IMR-90 (cell line): ENCODE measurements around the gene PARD3. TPM values are rescaled to one million over a fixed set of nuclear protein-coding genes. Genes with fewer than 3 reads are reported as not detected.

Source experiments
- ATAC-seq: fragments of 200-7000 bp; cut with Tn5 transposase; 2 replicates; pipeline ENCODE4 v1.9.1; 2020; ENCODE audit warnings: low read depth, mild to moderate bottlenecking, moderate library complexity
- BruUV-seq: library from RNA; stranded (reverse); fragments of 400-500 nt; replicated peaks from 2 replicates; lab custom pipeline; 2021; lab: Mats Ljungman, UMichigan
- CTCF ChIA-PET: fragments of 300-600 bp; formaldehyde crosslinking; extraction: SDS; loops from one replicate; lab custom pipeline; 2021; ENCODE audit warnings: antibody characterized with exemption; lab: Yijun Ruan, JAX
- POLR2A ChIA-PET: fragments of 300-600 bp; sonication (Branson Sonifier 250); formaldehyde crosslinking; loops from one replicate; lab custom pipeline; 2022; ENCODE audit warnings: antibody characterized with exemption; ENCODE audit not compliant: unreplicated experiment; lab: Charles Lee
- DNase-seq: peaks from one replicate; pipeline ENCODE4 v3.0.0; 2013
- H2AFZ ChIP-seq: replicated peaks from 2 replicates; pipeline ENCODE3; 2013; ENCODE audit warnings: low read length, mild to moderate bottlenecking; ENCODE audit not compliant: poor library complexity
- H2AK5ac ChIP-seq: 2 replicates; pipeline ENCODE4 v1.6.1; 2013; ENCODE audit warnings: low read depth, low read length, inconsistent platforms
- H2AK9ac ChIP-seq: replicated peaks from 2 replicates; pipeline ENCODE3; 2013; ENCODE audit warnings: mild to moderate bottlenecking, low read depth, low read length, moderate library complexity; ENCODE audit not compliant: poor library complexity
- H2BK120ac ChIP-seq: 2 replicates; pipeline ENCODE4 v1.6.1; 2013; ENCODE audit warnings: low read depth, low read length, inconsistent platforms
- H2BK15ac ChIP-seq: 3 replicates; pipeline ENCODE4 v1.6.1; 2013; ENCODE audit warnings: low read depth, low read length, inconsistent platforms
- H2BK20ac ChIP-seq: 2 replicates; pipeline ENCODE4 v1.6.1; 2013; ENCODE audit warnings: low read depth, mild to moderate bottlenecking, inconsistent platforms, low read length, moderate library complexity
- H2BK5ac ChIP-seq: 2 replicates; pipeline ENCODE4 v1.6.1; 2013; ENCODE audit warnings: mild to moderate bottlenecking, low read depth, low read length, inconsistent platforms; ENCODE audit not compliant: poor library complexity, severe bottlenecking
- H3K14ac ChIP-seq: replicated peaks from 2 replicates; pipeline ENCODE4 v1.6.1; 2013; ENCODE audit warnings: low read depth, low read length, inconsistent platforms
- H3K18ac ChIP-seq: 2 replicates; pipeline ENCODE4 v1.6.1; 2013; ENCODE audit warnings: low read depth, low read length, control low read depth
- H3K23ac ChIP-seq: 2 replicates; pipeline ENCODE4 v1.6.1; 2013; ENCODE audit warnings: low read depth, low read length, inconsistent platforms
- H3K27ac ChIP-seq: 2 replicates; pipeline ENCODE4 v1.5.1; 2013; ENCODE audit warnings: mild to moderate bottlenecking, control low read depth, low read length; ENCODE audit not compliant: insufficient read depth
- H3K27me3 ChIP-seq: 2 replicates; pipeline ENCODE4 v1.6.1; 2013; ENCODE audit warnings: low read length; ENCODE audit not compliant: control insufficient read depth, insufficient read depth
- H3K36me3 ChIP-seq: 2 replicates; pipeline ENCODE4 v1.6.1; 2013; ENCODE audit warnings: low read length, mixed read lengths; ENCODE audit not compliant: control insufficient read depth, insufficient read depth
- H3K4ac ChIP-seq: 2 replicates; pipeline ENCODE4 v1.6.1; 2013; ENCODE audit warnings: low read depth, low read length, inconsistent platforms
- H3K4me1 ChIP-seq: 2 replicates; pipeline ENCODE4 v1.6.1; 2013; ENCODE audit warnings: low read length, mixed read lengths; ENCODE audit not compliant: control insufficient read depth, insufficient read depth
- H3K4me2 ChIP-seq: 2 replicates; pipeline ENCODE4 v1.6.1; 2013; ENCODE audit warnings: low read depth, mild to moderate bottlenecking, control low read depth, low read length, moderate library complexity
- H3K4me3 ChIP-seq: 2 replicates; pipeline ENCODE4 v1.5.1; 2013; ENCODE audit warnings: low read depth, mild to moderate bottlenecking, control low read depth, low read length, moderate library complexity; ENCODE audit not compliant: insufficient read depth
- H3K56ac ChIP-seq: 2 replicates; pipeline ENCODE4 v1.6.1; 2013; ENCODE audit warnings: low read length, inconsistent platforms; ENCODE audit not compliant: insufficient read depth; ENCODE audit errors: extremely low read depth
- H3K79me1 ChIP-seq, 2 experiments: 2 replicates each; pipeline ENCODE4 v1.6.1; 2013; ENCODE audit warnings: low read length in 2 of 2, inconsistent platforms in 1 of 2, low read depth in 1 of 2
- H3K9ac ChIP-seq: 2 replicates; pipeline ENCODE4 v1.6.1; 2013; ENCODE audit warnings: low read depth, low read length, control low read depth
- H3K9me1 ChIP-seq: 2 replicates; pipeline ENCODE4 v1.6.1; 2013; ENCODE audit warnings: low read length, inconsistent platforms; ENCODE audit not compliant: insufficient read depth
- H3K9me3 ChIP-seq: 2 replicates; pipeline ENCODE4 v1.6.1; 2013; ENCODE audit warnings: low read length; ENCODE audit not compliant: control insufficient read depth, insufficient read depth
- H4K20me1 ChIP-seq: 2 replicates; pipeline ENCODE4 v1.6.1; 2013; ENCODE audit warnings: low read length, inconsistent platforms; ENCODE audit not compliant: insufficient read depth
- H4K5ac ChIP-seq: 2 replicates; pipeline ENCODE4 v1.6.1; 2013; ENCODE audit warnings: mild to moderate bottlenecking, low read depth, low read length, control low read depth
- H4K8ac ChIP-seq, 2 experiments: 2 replicates each; pipeline ENCODE4 v1.6.1; 2013; ENCODE audit warnings: low read depth in 2 of 2, low read length in 2 of 2, control low read depth in 1 of 2, inconsistent platforms in 1 of 2
- H4K91ac ChIP-seq: 2 replicates; pipeline ENCODE4 v1.6.1; 2013; ENCODE audit warnings: low read depth, low read length, inconsistent platforms; ENCODE audit not compliant: insufficient read depth
- BHLHE40 ChIP-seq: fragments of 150-350 bp; IDR thresholded peaks from 2 replicates; pipeline ENCODE4 v1.6.1; 2016; ENCODE audit warnings: mild to moderate bottlenecking, low read depth, low read length
- CEBPB ChIP-seq: IDR thresholded peaks from 2 replicates; pipeline ENCODE4 v1.6.1; 2012; ENCODE audit warnings: low read depth, low read length, improper control_type of control experiment
- CHD1 ChIP-seq: IDR thresholded peaks from 2 replicates; pipeline ENCODE4 v1.6.1; 2012; ENCODE audit warnings: low read depth, low read length, improper control_type of control experiment
- FOS ChIP-seq: fragments of 150-350 bp; IDR thresholded peaks from 2 replicates; pipeline ENCODE4 v1.6.1; 2016; ENCODE audit warnings: low read depth, low read length
- MAFK ChIP-seq: IDR thresholded peaks from 2 replicates; pipeline ENCODE4 v1.6.1; 2012; ENCODE audit warnings: low read depth, low read length, improper control_type of control experiment
- MAZ ChIP-seq: IDR thresholded peaks from 2 replicates; pipeline ENCODE4 v1.6.1; 2012; ENCODE audit warnings: low read depth, mild to moderate bottlenecking, low read length, improper control_type of control experiment, moderate library complexity, borderline replicate concordance
- MXI1 ChIP-seq: IDR thresholded peaks from 2 replicates; pipeline ENCODE4 v1.6.1; 2012; ENCODE audit warnings: low read depth, mild to moderate bottlenecking, low read length, moderate library complexity, borderline replicate concordance
- NFE2L2 ChIP-seq: fragments of 150-350 bp; IDR thresholded peaks from 2 replicates; pipeline ENCODE4 v1.6.1; 2016; ENCODE audit warnings: low read depth, mild to moderate bottlenecking, low read length
- POLR2A ChIP-seq: IDR thresholded peaks from 2 replicates; pipeline ENCODE4 v1.6.1; 2012; ENCODE audit warnings: mild to moderate bottlenecking, low read depth, low read length
- RAD21 ChIP-seq: IDR thresholded peaks from 2 replicates; pipeline ENCODE4 v1.6.1; 2012; ENCODE audit warnings: low read length, improper control_type of control experiment
- RCOR1 ChIP-seq: IDR thresholded peaks from 2 replicates; pipeline ENCODE4 v1.6.1; 2012; ENCODE audit warnings: mild to moderate bottlenecking, low read length, improper control_type of control experiment; ENCODE audit not compliant: insufficient replicate concordance
- RFX5 ChIP-seq: IDR thresholded peaks from 2 replicates; pipeline ENCODE4 v1.8.0; 2012; ENCODE audit warnings: low read depth, mild to moderate bottlenecking, low read length, moderate library complexity
- SMC3 ChIP-seq: fragments of 150-350 bp; IDR thresholded peaks from 2 replicates; pipeline ENCODE4 v1.6.1; 2016; ENCODE audit warnings: low read depth, mild to moderate bottlenecking, antibody characterized with exemption, low read length, moderate library complexity
- WGBS, 2 experiments: methylation state at CpG; one replicate each; pipeline versions ENCODE4 v1.1.5 to v1.1.7; 2013; ENCODE audit warnings: missing lambda C conversion rate in 2 of 2; ENCODE audit not compliant: insufficient read length in 1 of 2; ENCODE audit errors: extremely low coverage in 2 of 2; 5-methylcytosine and 5-hydroxymethylcytosine counted together
- dilution Hi-C: fragments of 300-500 bp; cut with HindIII; formaldehyde crosslinking; loops from one replicate; pipeline ENCODE4 v1.14.3; 2018; ENCODE audit warnings: low sequenced_read_pairs; ENCODE audit not compliant: unreplicated experiment
- in situ Hi-C: fragments of 300-500 bp; cut with MboI; formaldehyde crosslinking; loops from 3 replicates; pipeline ENCODE4 v1.14.3; 2019; ENCODE audit warnings: low sequenced_read_pairs, inconsistent platforms, mixed read lengths
- intact Hi-C: fragments of 100-400 bp; cut with micrococcal nuclease; formaldehyde crosslinking; loops from 2 replicates; pipeline ENCODE4 v1.10.0; 2022
- polyA plus RNA-seq, 3 experiments: library from polyadenylated mRNA; depleted of rRNA; stranded (reverse); fragments of >200 nt; gene quantifications; 2 replicates each; pipeline ENCODE4 v1.2.3, GENCODE V29; 2012; ENCODE audit warnings: low replicate concordance in 1 of 3
- total RNA-seq: library from RNA; depleted of rRNA; stranded (reverse); fragments of >200 nt; gene quantifications from 2 replicates; pipeline ENCODE4 v1.2.3, GENCODE V29; 2012
- TF ChIP-seq, protein P1 (sequence below): conservative IDR thresholded peaks from 2 replicates; pipeline ENCODE4 v1.5.1; 2012; ENCODE audit warnings: mild to moderate bottlenecking, low read depth, low read length, improper control_type of control experiment
- TF ChIP-seq, protein P2 (sequence below): fragments of 150-350 bp; IDR thresholded peaks from 2 replicates; pipeline ENCODE4 v1.6.1; 2016; ENCODE audit warnings: low read depth, mild to moderate bottlenecking, low read length, moderate library complexity, borderline replicate concordance
- TF ChIP-seq, protein P3 (sequence below): fragments of 150-350 bp; IDR thresholded peaks from 2 replicates; pipeline ENCODE4 v1.6.1; 2017; ENCODE audit warnings: mild to moderate bottlenecking, antibody characterized with exemption, low read length, low read depth

The PARD3 gene
- total and polyA plus RNA-seq, 2 of the 4 experiments (the other 2 are of a cell fraction), result 14.6 to 37.5 TPM

DNA sequence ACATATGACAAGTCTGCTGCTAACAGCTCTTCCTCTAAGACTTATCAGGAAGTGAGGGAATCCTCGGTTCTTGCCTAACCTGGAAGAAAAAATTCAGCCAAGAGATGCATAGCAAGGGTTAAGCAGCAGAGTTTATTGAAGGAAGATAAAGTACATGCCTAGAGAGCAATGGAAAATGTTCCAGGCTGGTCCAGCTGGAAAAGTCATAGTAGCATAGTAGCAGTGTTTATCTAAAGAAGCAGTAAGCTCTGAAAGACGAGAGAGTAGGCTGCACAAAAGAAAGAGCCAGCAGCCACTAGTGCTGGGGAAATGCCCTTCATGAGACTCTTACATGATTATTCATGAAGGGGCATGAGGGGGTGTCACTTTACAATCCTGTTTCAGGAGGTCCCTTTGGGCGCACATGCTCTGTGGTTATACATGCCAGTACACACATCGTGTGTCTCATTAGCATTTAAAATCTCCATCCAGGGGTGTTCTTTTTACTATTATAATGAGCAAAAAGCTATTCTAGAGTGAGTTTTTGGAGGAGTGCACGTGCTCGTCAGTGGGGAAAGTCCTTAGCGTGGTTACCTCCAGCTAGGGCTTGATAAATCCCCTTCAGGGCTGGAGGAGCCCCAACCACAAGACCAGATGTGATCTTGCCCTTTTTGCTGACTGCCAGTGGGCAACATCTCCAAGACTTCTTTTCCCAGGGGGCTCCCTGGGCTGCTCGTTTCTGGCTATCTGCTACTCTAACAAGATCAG is 716.1 kb downstream of the PARD3 start:
- Histone ChIP-seq H2AK9ac (no peak overlapping the region), H2AK5ac (no peak overlapping the region), H3K9me3 (peaks cover 6% of the 10 kb centered on the region), H4K8ac (no peak overlapping the region), H3K23ac (no peak overlapping the region), H3K4me3 (no peak overlapping the region), H2BK20ac (no peak overlapping the region), H3K56ac (no peak overlapping the region), H2BK15ac (no peak overlapping the region), H3K27ac (no peak overlapping the region), H2BK120ac (no peak overlapping the region), H2AFZ (no peak overlapping the region), H3K14ac (no peak overlapping the region), H4K20me1 (no peaks in the 10 kb centered on the region), H3K4ac (no peak overlapping the region), H3K4me2 (no peak overlapping the region), H3K18ac (no peak overlapping the region), H3K79me1 (no peaks in the 10 kb centered on the region), H4K91ac (no peak overlapping the region), H3K9me1 (peaks cover 5% of the 10 kb centered on the region), H3K9ac (no peak overlapping the region), H3K4me1 (peaks cover 13% of the 10 kb centered on the region), H2BK5ac (no peak overlapping the region), H3K36me3 (no peaks in the 10 kb centered on the region), H4K5ac (no peak overlapping the region), H3K27me3 (no peaks in the 10 kb centered on the region)
- dilution Hi-C loops (no loop called here), in situ Hi-C loops (no loop called here), intact Hi-C loops (no loop called here)
- 60% methylated on average over 5 of the region's 8 CpGs; no CpG with 5 or more reads in 1 of the 2 experiments for WGBS, 2 experiments
- CTCF ChIA-PET, result no interaction called here
- POLR2A ChIA-PET, result no interaction called here
- TF ChIP-seq RFX5 (no peak), MXI1 (no peak), FOS (no peak), MAFK (no peak), SMC3 (no peak), POLR2A (no peak), BHLHE40 (no peak), RCOR1 (no peak), CHD1 (no peak), CEBPB (no peak), RAD21 (no peak), MAZ (no peak), NFE2L2 (no peak)
- TF ChIP-seq, protein P1, sequence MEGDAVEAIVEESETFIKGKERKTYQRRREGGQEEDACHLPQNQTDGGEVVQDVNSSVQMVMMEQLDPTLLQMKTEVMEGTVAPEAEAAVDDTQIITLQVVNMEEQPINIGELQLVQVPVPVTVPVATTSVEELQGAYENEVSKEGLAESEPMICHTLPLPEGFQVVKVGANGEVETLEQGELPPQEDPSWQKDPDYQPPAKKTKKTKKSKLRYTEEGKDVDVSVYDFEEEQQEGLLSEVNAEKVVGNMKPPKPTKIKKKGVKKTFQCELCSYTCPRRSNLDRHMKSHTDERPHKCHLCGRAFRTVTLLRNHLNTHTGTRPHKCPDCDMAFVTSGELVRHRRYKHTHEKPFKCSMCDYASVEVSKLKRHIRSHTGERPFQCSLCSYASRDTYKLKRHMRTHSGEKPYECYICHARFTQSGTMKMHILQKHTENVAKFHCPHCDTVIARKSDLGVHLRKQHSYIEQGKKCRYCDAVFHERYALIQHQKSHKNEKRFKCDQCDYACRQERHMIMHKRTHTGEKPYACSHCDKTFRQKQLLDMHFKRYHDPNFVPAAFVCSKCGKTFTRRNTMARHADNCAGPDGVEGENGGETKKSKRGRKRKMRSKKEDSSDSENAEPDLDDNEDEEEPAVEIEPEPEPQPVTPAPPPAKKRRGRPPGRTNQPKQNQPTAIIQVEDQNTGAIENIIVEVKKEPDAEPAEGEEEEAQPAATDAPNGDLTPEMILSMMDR, result no peak
- TF ChIP-seq, protein P2, sequence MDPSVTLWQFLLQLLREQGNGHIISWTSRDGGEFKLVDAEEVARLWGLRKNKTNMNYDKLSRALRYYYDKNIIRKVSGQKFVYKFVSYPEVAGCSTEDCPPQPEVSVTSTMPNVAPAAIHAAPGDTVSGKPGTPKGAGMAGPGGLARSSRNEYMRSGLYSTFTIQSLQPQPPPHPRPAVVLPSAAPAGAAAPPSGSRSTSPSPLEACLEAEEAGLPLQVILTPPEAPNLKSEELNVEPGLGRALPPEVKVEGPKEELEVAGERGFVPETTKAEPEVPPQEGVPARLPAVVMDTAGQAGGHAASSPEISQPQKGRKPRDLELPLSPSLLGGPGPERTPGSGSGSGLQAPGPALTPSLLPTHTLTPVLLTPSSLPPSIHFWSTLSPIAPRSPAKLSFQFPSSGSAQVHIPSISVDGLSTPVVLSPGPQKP, result no peak
- TF ChIP-seq, protein P3, sequence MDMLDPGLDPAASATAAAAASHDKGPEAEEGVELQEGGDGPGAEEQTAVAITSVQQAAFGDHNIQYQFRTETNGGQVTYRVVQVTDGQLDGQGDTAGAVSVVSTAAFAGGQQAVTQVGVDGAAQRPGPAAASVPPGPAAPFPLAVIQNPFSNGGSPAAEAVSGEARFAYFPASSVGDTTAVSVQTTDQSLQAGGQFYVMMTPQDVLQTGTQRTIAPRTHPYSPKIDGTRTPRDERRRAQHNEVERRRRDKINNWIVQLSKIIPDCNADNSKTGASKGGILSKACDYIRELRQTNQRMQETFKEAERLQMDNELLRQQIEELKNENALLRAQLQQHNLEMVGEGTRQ, result no peak
- ATAC-seq (peak; percentile 40), DNase-seq (peak; percentile 50)
- BruUV-seq, result no TSS peak
